Sigmoid colon (tissue), 7 donors: ENCODE data around the gene ZNFX1. TPM values are rescaled to one million over a fixed set of nuclear protein-coding genes. Genes with fewer than 3 reads are reported as not detected.

Experiments
- DNase-seq: peaks from one replicate; pipeline ENCODE4 v3.0.0-alpha.2; 2019
- H3K27ac ChIP-seq, 4 donors: fragments of 200-600 bp; sonication (generic); one replicate each; pipeline ENCODE4 v1.5.1; 2016 to 2019; ENCODE audit warnings: mild to moderate bottlenecking in 1 of 4
- H3K27me3 ChIP-seq, 3 donors: fragments of 200-600 bp; sonication (generic); one replicate each; pipeline ENCODE4 v1.5.1; 2019; ENCODE audit warnings: mild to moderate bottlenecking in 1 of 3
- H3K36me3 ChIP-seq, 4 donors: fragments of 200-600 bp; sonication (generic); one replicate each; pipeline ENCODE4 v1.5.1; 2016 to 2019
- H3K4me1 ChIP-seq, 4 donors: fragments of 200-600 bp; sonication (generic); one replicate each; pipeline ENCODE4 v1.5.1; 2017 to 2019
- H3K4me3 ChIP-seq, 4 donors: fragments of 200-600 bp; sonication (generic); one replicate each; pipeline ENCODE4 v1.5.1; 2017 to 2019; ENCODE audit warnings: mild to moderate bottlenecking in 2 of 4, moderate library complexity in 1 of 4
- H3K9me3 ChIP-seq, 4 donors: fragments of 200-600 bp in 3 of 4; sonication (generic) in 3 of 4; one replicate each; pipeline versions ENCODE4 v1.5.1 to v1.6.1; 2013 to 2019
- EP300 ChIP-seq, 4 donors: sonication (generic); formaldehyde crosslinking; IDR thresholded peaks; one replicate each; pipeline ENCODE4 v1.6.1; 2017; ENCODE audit warnings: antibody characterized with exemption in 4 of 4
- POLR2A ChIP-seq, 2 donors: fragments of 450-650 bp; IDR thresholded peaks; one replicate each; pipeline ENCODE4 v1.6.1; 2016; ENCODE audit warnings: antibody characterized with exemption in 2 of 2, mild to moderate bottlenecking in 2 of 2, moderate library complexity in 2 of 2
- POLR2AphosphoS5 ChIP-seq, 4 donors: sonication (generic); formaldehyde crosslinking; IDR thresholded peaks; one replicate each; pipeline ENCODE4 v1.6.1; 2017; ENCODE audit warnings: antibody characterized with exemption in 4 of 4
- WGBS, 2 donors: extraction: QIAGEN DNeasy Blood & Tissue Kit; methylation state at CpG; one replicate each; pipeline ENCODE4 v1.1.7; 2013; 5-methylcytosine and 5-hydroxymethylcytosine counted together
- intact Hi-C: fragments of 100-400 bp; cut with DNase I; formaldehyde crosslinking; loops from one replicate; pipeline ENCODE4 v1.15.1; 2023
- polyA plus RNA-seq, 3 donors: library from polyadenylated mRNA; stranded (reverse); fragments of 200-250 nt; gene quantifications; one replicate each; pipeline ENCODE4 v1.2.3, GENCODE V29; 2013
- total RNA-seq, 4 donors: library from RNA; depleted of rRNA; stranded (reverse); fragments of >200 nt; gene quantifications; one replicate each; pipeline ENCODE4 v1.1.0, GENCODE V29; 2016
- TF ChIP-seq, protein P1 (sequence below), 4 experiments: fragments of 450-650 bp in 3 of 4; fragments of 200-600 bp in 1 of 4; IDR thresholded peaks; one replicate each; pipeline ENCODE4 v1.5.1; 2016 to 2019; ENCODE audit warnings: antibody characterized with exemption in 4 of 4, mild to moderate bottlenecking in 3 of 4, moderate library complexity in 2 of 4
- donor health status: healthy with polysubstance abuse.
- donor health status: Bipolar disorder and iron deficiency.
- donor health status: healthy.

The ZNFX1 gene
- total and polyA plus RNA-seq, 7 donors = 7.2 to 32.1 (median 25.7) TPM

GRCh38 chr20:49275636-49276035 lies 2.2 kb downstream of the ZNFX1 start:
- no peak for DNase-seq
- H3K4me3 ChIP-seq = no peak overlapping the region
- H3K4me1 ChIP-seq = peaks cover 0 to 48% (median 39%) of the 10 kb centered on the region in 4 donors
- H3K27ac ChIP-seq = peak overlapping the region; percentile 95 to 98 (median 97)
- TF ChIP-seq POLR2A (IDR thresholded peaks at IDR 0.05) = no peak
- TF ChIP-seq EP300 (IDR thresholded peaks at IDR 0.05) = no peak
- no peak for TF ChIP-seq POLR2AphosphoS5 (IDR thresholded peaks at IDR 0.05)
- TF ChIP-seq, protein P1, sequence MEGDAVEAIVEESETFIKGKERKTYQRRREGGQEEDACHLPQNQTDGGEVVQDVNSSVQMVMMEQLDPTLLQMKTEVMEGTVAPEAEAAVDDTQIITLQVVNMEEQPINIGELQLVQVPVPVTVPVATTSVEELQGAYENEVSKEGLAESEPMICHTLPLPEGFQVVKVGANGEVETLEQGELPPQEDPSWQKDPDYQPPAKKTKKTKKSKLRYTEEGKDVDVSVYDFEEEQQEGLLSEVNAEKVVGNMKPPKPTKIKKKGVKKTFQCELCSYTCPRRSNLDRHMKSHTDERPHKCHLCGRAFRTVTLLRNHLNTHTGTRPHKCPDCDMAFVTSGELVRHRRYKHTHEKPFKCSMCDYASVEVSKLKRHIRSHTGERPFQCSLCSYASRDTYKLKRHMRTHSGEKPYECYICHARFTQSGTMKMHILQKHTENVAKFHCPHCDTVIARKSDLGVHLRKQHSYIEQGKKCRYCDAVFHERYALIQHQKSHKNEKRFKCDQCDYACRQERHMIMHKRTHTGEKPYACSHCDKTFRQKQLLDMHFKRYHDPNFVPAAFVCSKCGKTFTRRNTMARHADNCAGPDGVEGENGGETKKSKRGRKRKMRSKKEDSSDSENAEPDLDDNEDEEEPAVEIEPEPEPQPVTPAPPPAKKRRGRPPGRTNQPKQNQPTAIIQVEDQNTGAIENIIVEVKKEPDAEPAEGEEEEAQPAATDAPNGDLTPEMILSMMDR (IDR thresholded peaks at IDR 0.05) = no peak
- H3K27me3 ChIP-seq = no peaks in the 10 kb centered on the region
- peaks cover 3 to 61% (median 26%) of the 10 kb centered on the region in 4 donors for H3K36me3 ChIP-seq
- intact Hi-C loops = no loop called here
- peaks cover 0 to under 1% (median 0%) of the 10 kb centered on the region in 4 donors for H3K9me3 ChIP-seq
- WGBS, 2 donors = 71 to 73% methylated on average over 2 of the region's 2 CpGs

DNA sequence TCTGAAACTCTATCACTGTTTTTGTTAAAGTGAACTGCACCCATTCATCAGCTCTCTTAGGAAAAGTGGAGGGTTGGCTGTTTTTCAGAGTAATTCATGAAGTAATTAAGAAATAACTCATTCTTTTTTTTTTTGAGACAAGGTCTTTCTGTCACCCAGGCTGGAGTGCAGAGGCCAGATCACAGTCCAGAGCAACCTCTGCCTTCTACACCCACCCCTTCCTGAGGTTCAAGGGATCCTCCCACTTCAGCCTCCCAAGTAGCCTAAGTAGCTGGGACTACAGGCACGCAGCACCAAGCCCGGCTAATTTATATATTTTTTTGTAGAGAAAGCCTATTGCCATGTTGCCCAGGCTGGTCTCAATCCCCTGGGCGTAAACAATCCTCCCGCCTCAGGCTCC lies 2.6 kb downstream of the ZNFX1 start:
- H3K27me3 ChIP-seq = no peaks in the 10 kb centered on the region
- WGBS, 2 donors = 81 to 94% methylated on average over 4 of the region's 4 CpGs
- no peak overlapping the region for H3K4me3 ChIP-seq
- DNase-seq = no peak
- peaks cover 0 to 48% (median 39%) of the 10 kb centered on the region in 4 donors for H3K4me1 ChIP-seq
- intact Hi-C loops = no loop called here
- H3K36me3 ChIP-seq = peaks cover 1 to 61% (median 24%) of the 10 kb centered on the region in 4 donors
- TF ChIP-seq POLR2AphosphoS5 (IDR thresholded peaks at IDR 0.05) (no peak), EP300 (IDR thresholded peaks at IDR 0.05) (no peak), POLR2A (IDR thresholded peaks at IDR 0.05) (no peak)
- TF ChIP-seq, protein P1 (IDR thresholded peaks at IDR 0.05) = no peak
- H3K9me3 ChIP-seq = no peaks in the 10 kb centered on the region
- H3K27ac ChIP-seq = peak overlapping the region in 1 of 4 donors; percentile 98

GRCh38 chr20:49273696-49274277 lies 4.1 kb downstream of the ZNFX1 start:
- peaks cover 6 to 67% (median 20%) of the 10 kb centered on the region in 4 donors for H3K36me3 ChIP-seq

DNA sequence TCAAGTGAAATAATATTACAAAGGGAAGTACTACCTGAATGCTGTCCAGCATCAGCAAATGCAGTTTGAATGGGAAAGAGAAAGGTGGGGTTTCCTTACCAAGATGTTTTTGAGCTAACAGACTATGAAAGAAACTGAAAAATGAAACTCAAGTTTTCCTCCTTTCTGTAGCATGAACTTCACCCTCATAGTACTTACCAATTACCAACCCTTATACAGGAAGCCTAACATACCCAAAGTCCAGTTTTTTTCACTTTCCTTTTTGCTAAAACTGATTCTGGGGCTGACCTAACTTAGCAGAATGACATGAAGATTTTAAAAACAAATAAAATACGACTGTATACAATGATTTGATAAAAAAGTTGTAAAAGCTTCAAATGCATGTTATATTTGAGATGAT lies 5.2 kb downstream of the ZNFX1 start:
- Histone ChIP-seq H3K27me3 (no peaks in the 10 kb centered on the region), H3K4me1 (peaks cover 0 to 52% (median 43%) of the 10 kb centered on the region in 4 donors), H3K36me3 (peaks cover 6 to 72% (median 20%) of the 10 kb centered on the region in 4 donors), H3K27ac (no peak overlapping the region), H3K4me3 (no peak overlapping the region), H3K9me3 (no peaks in the 10 kb centered on the region)
- TF ChIP-seq, protein P1 (IDR thresholded peaks at IDR 0.05) = no peak
- TF ChIP-seq EP300 (IDR thresholded peaks at IDR 0.05) = no peak
- DNase-seq = no peak
- 35 to 55% methylated on average over 1 of the region's 1 CpG for WGBS, 2 donors
- intact Hi-C loops = no loop called here

More at GRCh38 chr20:49273696-49274277, 4.1 kb downstream of the ZNFX1 start:
- H3K4me3 ChIP-seq = no peak overlapping the region
- H3K27ac ChIP-seq = no peak overlapping the region
- no peak for DNase-seq
- 93 to 95% methylated on average over 8 of the region's 8 CpGs for WGBS, 2 donors
- H3K9me3 ChIP-seq = no peaks in the 10 kb centered on the region
- no peaks in the 10 kb centered on the region for H3K27me3 ChIP-seq
- TF ChIP-seq, protein P1 (IDR thresholded peaks at IDR 0.05) = no peak
- TF ChIP-seq EP300 (IDR thresholded peaks at IDR 0.05) = no peak
- TF ChIP-seq POLR2AphosphoS5 (IDR thresholded peaks at IDR 0.05) = no peak
- no peak for TF ChIP-seq POLR2A (IDR thresholded peaks at IDR 0.05)
- H3K4me1 ChIP-seq = peaks cover 0 to 44% (median 37%) of the 10 kb centered on the region in 4 donors
- intact Hi-C loops = no loop called here

DNA sequence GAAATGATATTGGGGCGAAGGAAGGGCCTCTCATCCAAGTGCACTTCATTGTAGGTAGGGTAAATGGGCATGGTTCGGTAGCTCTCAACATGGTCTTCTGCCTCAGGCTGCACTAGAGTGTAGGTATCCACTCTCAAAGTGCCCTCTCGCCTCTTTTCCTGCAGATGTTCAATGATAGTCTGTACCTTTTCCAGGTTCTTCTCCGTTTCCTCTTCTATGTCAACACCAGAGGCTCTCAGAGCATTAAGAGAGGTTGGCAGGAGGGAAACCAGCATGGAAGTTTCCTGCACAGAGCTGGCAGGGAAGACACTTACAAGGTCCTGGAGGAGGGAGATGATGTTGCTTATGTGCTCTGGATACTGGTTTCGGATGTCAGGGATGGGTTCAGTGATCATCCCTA lies 7.1 kb downstream of the ZNFX1 start:
- Histone ChIP-seq H3K4me3 (no peak overlapping the region), H3K36me3 (peaks cover 6 to 76% (median 20%) of the 10 kb centered on the region in 4 donors), H3K4me1 (peaks cover 0 to 52% (median 37%) of the 10 kb centered on the region in 4 donors), H3K27me3 (no peaks in the 10 kb centered on the region), H3K9me3 (no peaks in the 10 kb centered on the region), H3K27ac (no peak overlapping the region)
- no peak for DNase-seq
- intact Hi-C loops = no loop called here
- TF ChIP-seq POLR2A (IDR thresholded peaks at IDR 0.05) = no peak
- no peak for TF ChIP-seq EP300 (IDR thresholded peaks at IDR 0.05)
- TF ChIP-seq POLR2AphosphoS5 (IDR thresholded peaks at IDR 0.05) = no peak
- TF ChIP-seq, protein P1 (IDR thresholded peaks at IDR 0.05) = no peak
- 94 to 95% methylated on average over 5 of the region's 5 CpGs for WGBS, 2 donors
